GM19035 (cell line): Measurements from ENCODE around the gene SPRR3.

Experiments
- ATAC-seq: cut with Tn5 transposase; IDR thresholded peaks from one replicate; pipeline ENCODE4 v1.9.1; 2021; ENCODE audit not compliant: unreplicated experiment

SPRR3 gene, protein sequence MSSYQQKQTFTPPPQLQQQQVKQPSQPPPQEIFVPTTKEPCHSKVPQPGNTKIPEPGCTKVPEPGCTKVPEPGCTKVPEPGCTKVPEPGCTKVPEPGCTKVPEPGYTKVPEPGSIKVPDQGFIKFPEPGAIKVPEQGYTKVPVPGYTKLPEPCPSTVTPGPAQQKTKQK

DNA sequence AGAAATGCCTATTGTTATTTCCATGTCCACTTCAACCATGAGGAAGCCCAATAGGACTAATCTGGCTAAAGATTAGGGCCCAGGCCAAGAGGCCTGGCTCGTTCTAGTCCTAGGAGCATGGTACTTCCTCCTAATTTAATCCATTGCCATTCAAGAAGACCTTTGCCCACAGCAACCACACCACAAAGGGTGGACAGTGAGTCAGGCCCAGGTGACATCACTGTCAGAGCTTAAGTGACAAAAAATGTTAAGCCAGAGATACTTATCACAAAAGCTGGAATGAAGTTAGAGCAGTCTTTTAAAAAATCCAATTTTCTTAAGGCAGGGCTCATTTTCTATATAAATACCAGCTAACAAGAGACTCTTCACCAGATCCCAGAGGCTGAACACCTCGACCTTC lies at the start of gene SPRR3:
TSS of gene SPRR3 (plus strand) at position 368 of the 400 bp plus-strand sequence. CDS start 1,272 bp downstream, outside the sequence.
- no peak for ATAC-seq

- ATAC-seq: no peak
Observed at GRCh38 chr1:152953761-152954160, 47.8 kb upstream of the SPRR3 start.

DNA sequence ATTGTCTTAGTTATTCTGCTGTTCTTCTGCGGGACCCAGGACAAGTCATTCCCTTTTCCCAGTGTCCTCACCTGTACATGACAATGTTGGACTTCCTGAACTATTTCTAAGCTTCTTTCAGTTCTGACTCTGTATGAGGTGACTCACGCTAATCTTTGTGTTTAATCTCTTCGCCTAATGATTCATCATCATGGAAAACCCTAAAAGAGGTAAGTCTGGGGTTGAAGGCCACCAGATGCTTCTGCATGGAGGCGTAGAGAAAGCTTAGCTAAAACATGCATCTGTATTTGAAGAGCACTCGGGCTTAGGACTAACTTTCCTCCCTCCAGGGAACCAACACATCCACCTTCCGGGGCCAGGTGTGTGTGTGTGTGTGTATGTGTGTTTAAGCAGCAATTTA lies 47.1 kb upstream of the SPRR3 start:
- no peak for ATAC-seq

DNA sequence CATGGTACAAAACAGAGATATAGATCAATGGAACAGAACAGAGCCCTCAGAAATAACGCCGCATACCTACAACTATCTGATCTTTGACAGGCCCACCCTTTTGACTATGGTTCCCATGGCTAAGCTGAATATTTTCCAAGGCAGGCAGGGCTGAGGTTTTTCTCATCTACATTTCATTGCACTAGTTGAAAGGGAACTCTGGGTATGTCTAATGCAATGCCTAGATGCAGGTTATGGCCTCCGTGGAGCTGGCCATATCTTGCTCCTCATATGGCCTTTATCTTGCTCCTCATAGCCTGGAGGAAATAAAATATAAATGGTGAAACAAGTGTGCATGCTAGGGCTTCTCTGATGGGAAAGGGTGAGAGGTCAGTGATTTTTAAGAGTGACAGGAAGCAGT lies 44.0 kb upstream of the SPRR3 start:
- ATAC-seq: no peak

DNA sequence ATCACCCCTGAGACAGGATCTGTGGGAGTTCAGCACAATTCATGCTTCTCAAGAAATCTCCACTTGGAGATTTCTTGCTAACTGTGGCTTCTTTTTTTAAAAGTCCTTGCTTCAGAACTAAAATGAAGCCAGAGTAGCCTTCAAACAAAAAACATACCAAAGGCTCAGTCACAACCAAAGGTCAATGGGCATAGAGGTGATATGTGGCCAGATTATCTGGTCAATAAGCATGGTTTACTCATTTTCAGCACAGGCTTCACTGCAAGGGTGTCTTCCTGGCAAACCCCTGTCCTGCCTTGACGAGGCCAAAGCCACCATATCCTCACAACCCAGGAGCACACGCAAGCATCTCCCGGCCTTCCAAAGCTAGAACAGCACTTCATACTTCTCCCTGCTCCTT lies 42.3 kb upstream of the SPRR3 start:
- no peak for ATAC-seq

DNA sequence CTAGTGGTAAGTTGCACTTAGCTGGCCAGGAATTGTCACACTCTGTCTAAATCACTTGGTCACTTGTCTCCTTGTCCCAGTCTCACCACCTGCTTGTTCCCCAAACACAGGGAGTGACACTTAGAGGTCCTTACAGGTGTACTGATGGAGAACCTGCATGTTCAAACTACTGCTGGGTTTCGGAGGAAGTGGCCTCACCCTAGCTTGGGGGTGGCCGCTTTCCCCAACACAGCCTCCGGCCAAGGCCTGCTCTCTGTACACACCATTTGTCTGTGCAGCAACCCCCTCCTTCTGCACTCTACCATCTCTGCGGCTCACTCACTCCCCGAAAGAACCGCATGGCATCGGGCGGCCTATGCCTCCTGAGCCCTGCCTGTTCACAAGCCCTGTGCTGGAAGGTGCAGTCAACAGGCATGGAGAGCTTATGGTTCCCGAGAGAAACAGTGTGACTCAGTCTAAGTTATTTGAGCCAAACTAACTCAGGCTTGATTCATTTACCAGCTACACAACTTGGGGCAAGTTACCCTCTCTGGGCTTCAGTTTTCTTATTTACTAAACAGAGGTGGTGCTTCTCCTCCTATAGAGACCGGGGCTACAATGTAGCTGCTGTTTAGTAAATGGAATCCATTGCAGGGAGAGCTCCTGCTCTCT lies 41.6 kb upstream of the SPRR3 start:
- no peak for ATAC-seq

GRCh38 chr1:152960452-152961044 lies 41.0 kb upstream of the SPRR3 start:
- ATAC-seq: no peak

GRCh38 chr1:152961226-152961891 lies 40.2 kb upstream of the SPRR3 start:
- ATAC-seq: no peak

DNA sequence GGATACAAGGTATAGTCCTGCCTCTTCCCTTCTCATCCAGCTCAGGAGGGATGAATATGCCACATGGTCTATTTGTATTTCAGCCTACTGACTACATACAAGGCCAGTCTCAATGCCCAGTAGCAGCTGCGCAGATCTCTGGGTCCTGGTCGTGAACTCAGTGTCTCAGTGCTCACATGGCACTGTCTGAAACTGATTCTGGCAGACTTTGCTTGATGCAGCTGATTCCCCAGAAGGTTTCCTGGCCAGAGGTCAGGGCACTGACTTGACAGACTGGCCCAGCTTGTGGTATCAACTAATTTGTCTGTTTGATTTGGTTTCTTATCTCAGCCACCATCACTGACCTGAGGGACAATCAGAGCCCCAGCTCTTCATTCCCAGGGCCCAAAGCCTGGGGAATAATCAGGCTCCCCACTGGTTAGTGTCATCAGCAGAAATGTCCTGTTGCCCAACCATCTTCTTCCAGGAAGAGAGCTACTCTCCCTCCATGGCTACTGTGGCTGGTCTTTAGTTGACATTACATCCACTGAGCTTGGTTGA lies 38.6 kb upstream of the SPRR3 start:
- no peak for ATAC-seq

DNA sequence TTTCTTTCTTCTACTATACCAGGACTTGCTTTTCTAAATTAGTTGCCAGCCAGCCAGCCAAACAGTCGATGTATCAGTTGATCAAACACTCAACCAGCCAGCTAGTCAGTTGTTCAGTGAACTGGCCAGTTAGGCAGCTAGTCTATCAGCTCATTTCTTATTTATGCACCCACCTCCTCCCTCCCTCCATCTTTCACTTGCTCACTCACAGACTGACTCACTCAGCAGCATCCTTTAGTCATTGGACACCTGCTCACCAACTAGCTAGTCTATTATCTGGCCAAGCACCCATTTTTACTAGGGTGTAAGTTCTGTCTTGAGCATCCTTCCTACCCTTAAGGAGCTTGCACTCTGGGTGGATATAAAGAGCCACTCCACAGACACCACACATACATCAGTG lies 37.0 kb upstream of the SPRR3 start:
- ATAC-seq: no peak

GRCh38 chr1:152965853-152966252 lies 35.7 kb upstream of the SPRR3 start:
- no peak for ATAC-seq

- no peak for ATAC-seq
Observed at GRCh38 chr1:152967201-152967600, 34.3 kb upstream of the SPRR3 start.

- ATAC-seq: peak; percentile 88
Observed at GRCh38 chr1:152968248-152968647, 33.3 kb upstream of the SPRR3 start.

DNA sequence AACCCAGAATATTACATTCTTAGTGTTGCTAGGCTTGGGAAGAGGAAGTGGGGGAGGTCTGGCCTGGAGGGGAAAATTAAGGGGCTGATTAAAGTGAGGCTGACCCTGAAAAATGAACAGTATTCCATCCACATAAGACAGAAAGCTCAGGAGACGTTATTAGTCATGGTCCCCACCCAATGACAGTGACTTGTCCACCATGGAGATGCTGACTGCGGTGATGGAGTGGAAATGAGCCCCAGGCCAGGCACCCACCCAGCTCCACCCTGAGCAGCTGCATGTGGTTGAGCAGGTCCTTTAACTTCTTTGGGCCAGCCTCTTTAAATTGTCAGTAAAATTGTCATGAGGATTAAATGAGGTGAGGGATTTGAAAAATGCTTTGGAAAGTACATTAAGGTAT lies 32.5 kb upstream of the SPRR3 start:
- ATAC-seq: no peak

- ATAC-seq: no peak
Observed at GRCh38 chr1:152970495-152970894, 31.1 kb upstream of the SPRR3 start, which contains the start of gene SPRR4. TSS of gene SPRR4 (plus strand) at chr1:152970648. CDS start at chr1:152971891, 1,243 bp downstream.

- ATAC-seq: no peak
Observed at GRCh38 chr1:152972196-152972886, 29.2 kb upstream of the SPRR3 start.

DNA sequence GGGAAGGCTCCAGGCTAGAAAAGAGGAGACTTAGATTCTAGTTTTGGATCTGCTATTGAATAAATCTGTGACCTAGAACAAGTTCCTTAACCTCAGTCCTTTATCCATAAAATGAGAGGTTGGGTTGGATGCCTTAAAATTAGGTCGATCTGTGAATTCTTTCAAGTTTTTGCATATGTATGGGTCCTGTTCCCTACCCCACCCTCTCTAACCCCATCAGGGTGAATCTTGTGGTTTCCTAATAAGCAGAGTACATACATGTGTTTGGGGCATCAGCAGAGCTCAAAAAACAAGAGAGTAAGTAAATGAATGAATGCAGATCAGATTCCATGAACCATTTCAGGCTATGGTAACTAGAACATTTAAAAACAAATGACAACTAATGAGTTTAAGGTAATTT lies 24.9 kb upstream of the SPRR3 start:
- no peak for ATAC-seq

DNA sequence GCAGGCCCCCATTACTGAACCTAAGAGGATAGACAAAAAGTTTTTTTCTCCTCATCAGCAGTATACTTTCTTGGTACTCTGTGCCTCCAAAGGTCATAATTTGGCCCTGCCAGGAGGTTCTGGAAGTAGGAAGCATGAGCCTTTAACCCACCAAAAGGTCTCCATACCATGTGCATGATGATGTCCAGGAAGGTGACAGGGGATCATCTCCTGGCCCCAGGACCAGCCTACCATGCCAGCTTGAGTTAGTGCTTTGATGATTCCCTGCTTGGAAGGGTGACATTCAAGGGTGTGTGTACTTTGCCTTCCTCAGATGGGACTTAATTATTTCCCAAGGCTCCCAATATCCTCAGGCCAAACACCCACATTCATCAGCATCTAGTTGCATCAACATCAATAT lies 23.9 kb upstream of the SPRR3 start:
- no peak for ATAC-seq

DNA sequence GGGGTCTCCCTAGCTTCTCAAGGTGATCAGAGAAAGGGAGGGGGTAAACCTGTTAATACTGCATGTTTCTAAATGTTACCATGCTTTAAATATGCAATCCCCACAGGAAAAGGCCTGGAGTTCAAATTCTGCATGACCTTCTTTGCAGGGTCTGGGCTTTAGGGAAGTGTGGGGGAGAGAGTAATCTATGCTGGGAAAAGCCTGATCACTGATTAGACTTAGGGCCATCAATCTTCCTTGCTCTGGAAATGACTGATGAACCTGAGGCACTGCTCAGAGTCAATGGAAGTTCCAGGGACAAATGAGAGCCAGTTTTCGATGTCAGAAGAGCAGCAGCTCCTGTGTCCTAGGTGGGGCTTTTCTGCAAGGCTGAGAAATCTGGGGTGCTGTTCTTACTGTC lies 20.9 kb upstream of the SPRR3 start:
- no peak for ATAC-seq

DNA sequence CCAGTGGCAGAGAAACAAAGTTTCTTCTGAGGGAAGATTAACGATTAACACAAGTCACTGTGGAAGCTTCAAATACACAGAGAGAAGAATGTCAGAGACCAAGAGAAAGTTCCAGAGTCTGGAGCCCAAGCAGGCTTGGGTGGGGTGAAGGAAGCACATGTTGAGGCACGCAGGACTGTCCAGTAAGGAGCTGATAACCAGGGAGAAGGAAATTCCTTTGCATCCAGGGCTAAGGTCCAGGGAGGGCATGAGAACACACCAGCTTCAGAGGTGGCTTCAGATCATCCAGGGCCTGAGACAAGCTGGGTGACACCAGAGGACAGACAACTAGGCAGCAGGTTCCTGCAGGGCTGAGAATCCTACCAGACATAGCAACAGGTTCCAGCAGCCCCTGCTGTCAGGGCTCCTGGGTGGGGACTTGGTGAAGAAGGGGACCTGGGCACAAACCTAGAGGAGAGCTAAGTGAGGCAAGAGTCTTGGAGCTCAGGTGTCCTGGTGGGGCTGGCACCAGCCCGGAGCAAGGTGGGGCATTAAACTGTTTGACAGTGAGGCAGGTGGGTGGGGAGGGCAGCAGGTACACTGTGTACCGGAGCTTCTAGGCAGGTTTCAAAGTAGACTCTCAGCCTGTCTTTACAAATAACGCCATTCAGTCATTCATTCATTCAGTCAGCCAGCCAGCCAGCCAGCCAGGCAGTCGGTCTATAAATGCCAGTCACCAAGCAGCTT lies 20.2 kb upstream of the SPRR3 start:
- no peak for ATAC-seq
